HEK293 (cell line): ENCODE measurements around the gene ITIH3.

Experiments used
- CTCF ChIA-PET: fragments of 350-600 bp; formaldehyde crosslinking; extraction: SDS; loops from one replicate; lab custom pipeline; 2021; ENCODE audit warnings: antibody characterized with exemption; lab: Yijun Ruan, JAX
- POLR2A ChIA-PET: fragments of 300-600 bp; formaldehyde crosslinking; extraction: SDS; loops from one replicate; lab custom pipeline; 2020; ENCODE audit warnings: antibody characterized with exemption, inconsistent platforms; lab: Yijun Ruan, JAX
- H3K27ac ChIP-seq: fragments of 200-500 bp; sonication (Bioruptor generic); 2 replicates; pipeline ENCODE4 v1.5.1; 2014; ENCODE audit warnings: low read depth, low read length, control low read depth, inconsistent platforms; ENCODE audit errors: extremely low read depth
- H3K36me3 ChIP-seq, 2 experiments: fragments of 200-500 bp in 1 of 2; sonication (Bioruptor generic) in 1 of 2; 1 replicate in 1 of 2; 2 replicates in 1 of 2; pipeline ENCODE4 v1.5.1; 2014 to 2017; ENCODE audit warnings: inconsistent platforms in 2 of 2, low read length in 2 of 2; ENCODE audit not compliant: control insufficient read depth in 2 of 2, insufficient read depth in 1 of 2
- H3K4me1 ChIP-seq: fragments of 200-500 bp; sonication (Bioruptor generic); 2 replicates; pipeline ENCODE4 v1.5.1; 2014; ENCODE audit warnings: mild to moderate bottlenecking, low read length, inconsistent platforms; ENCODE audit not compliant: control insufficient read depth, insufficient read depth
- H3K4me3 ChIP-seq: 2 replicates; pipeline ENCODE4 v1.5.1; 2011; ENCODE audit warnings: low read depth, mild to moderate bottlenecking, control low read depth, low read length, moderate library complexity
- H3K9me3 ChIP-seq: fragments of 200-500 bp; sonication (Bioruptor generic); 2 replicates; pipeline ENCODE4 v1.5.1; 2014; ENCODE audit warnings: low read depth, low read length, inconsistent platforms; ENCODE audit not compliant: control insufficient read depth, insufficient read depth
- GLI4 ChIP-seq: fragments of 450-650 bp; formaldehyde crosslinking; IDR thresholded peaks from 2 replicates; pipeline ENCODE4 v1.5.1; 2016; ENCODE audit warnings: missing biosample characterization, missing genetic modification characterization
- KLF16 ChIP-seq: fragments of 450-650 bp; formaldehyde crosslinking; IDR thresholded peaks from 2 replicates; pipeline ENCODE4 v1.5.1; 2017; ENCODE audit warnings: missing biosample characterization, missing genetic modification characterization
- MYNN ChIP-seq: fragments of 450-650 bp; formaldehyde crosslinking; IDR thresholded peaks from 2 replicates; pipeline ENCODE4 v1.5.1; 2016; ENCODE audit warnings: missing biosample characterization, missing genetic modification characterization, borderline replicate concordance
- MZF1 ChIP-seq: fragments of 450-650 bp; formaldehyde crosslinking; IDR thresholded peaks from 2 replicates; pipeline ENCODE4 v1.5.1; 2017; ENCODE audit warnings: missing biosample characterization, missing genetic modification characterization, borderline replicate concordance
- PRDM6 ChIP-seq: fragments of 450-650 bp; formaldehyde crosslinking; IDR thresholded peaks from 2 replicates; pipeline ENCODE4 v1.5.1; 2017; ENCODE audit warnings: missing biosample characterization, missing genetic modification characterization
- TCF7L2 ChIP-seq: IDR thresholded peaks from 2 replicates; pipeline ENCODE4 v1.6.1; 2011; ENCODE audit warnings: low read depth, mild to moderate bottlenecking, inconsistent platforms, low read length, moderate library complexity, borderline replicate concordance
- YY2 ChIP-seq: fragments of 450-650 bp; formaldehyde crosslinking; IDR thresholded peaks from 2 replicates; pipeline ENCODE4 v1.5.1; 2016; ENCODE audit warnings: missing biosample characterization, missing genetic modification characterization
- ZBTB26 ChIP-seq: fragments of 450-650 bp; formaldehyde crosslinking; optimal IDR thresholded peaks from 2 replicates; pipeline ENCODE3; 2016; ENCODE audit warnings: missing biosample characterization, mild to moderate bottlenecking, missing genetic modification characterization
- ZBTB49 ChIP-seq: fragments of 450-650 bp; formaldehyde crosslinking; IDR thresholded peaks from 2 replicates; pipeline ENCODE4 v1.5.1; 2016; ENCODE audit warnings: missing biosample characterization, missing genetic modification characterization, low read depth
- ZBTB7A ChIP-seq: fragments of 450-650 bp; formaldehyde crosslinking; IDR thresholded peaks from 2 replicates; pipeline ENCODE4 v1.5.1; 2016; ENCODE audit warnings: low read depth, missing biosample characterization, missing genetic modification characterization
- ZNF174 ChIP-seq: fragments of 450-650 bp; formaldehyde crosslinking; IDR thresholded peaks from 2 replicates; pipeline ENCODE4 v1.5.0; 2017; ENCODE audit warnings: missing biosample characterization, mild to moderate bottlenecking, missing genetic modification characterization
- ZNF175 ChIP-seq: fragments of 450-650 bp; formaldehyde crosslinking; IDR thresholded peaks from 2 replicates; pipeline ENCODE4 v1.5.1; 2016; ENCODE audit warnings: missing biosample characterization, missing genetic modification characterization
- ZNF24 ChIP-seq: fragments of 450-650 bp; formaldehyde crosslinking; IDR thresholded peaks from 2 replicates; pipeline ENCODE4 v1.5.1; 2016; ENCODE audit warnings: missing biosample characterization, missing genetic modification characterization
- ZNF311 ChIP-seq: fragments of 450-650 bp; formaldehyde crosslinking; IDR thresholded peaks from 2 replicates; pipeline ENCODE4 v1.5.1; 2017; ENCODE audit warnings: missing biosample characterization, missing genetic modification characterization, borderline replicate concordance
- ZNF366 ChIP-seq: fragments of 450-650 bp; formaldehyde crosslinking; conservative IDR thresholded peaks from 2 replicates; pipeline ENCODE4 v1.5.1; 2016; ENCODE audit warnings: missing biosample characterization, missing genetic modification characterization
- ZNF560 ChIP-seq: fragments of 450-650 bp; formaldehyde crosslinking; IDR thresholded peaks from 2 replicates; pipeline ENCODE4 v1.5.1; 2017; ENCODE audit warnings: missing biosample characterization, missing genetic modification characterization, borderline replicate concordance
- ZNF645 ChIP-seq: fragments of 450-650 bp; formaldehyde crosslinking; IDR thresholded peaks from 2 replicates; pipeline ENCODE4; 2016; ENCODE audit warnings: missing biosample characterization, missing genetic modification characterization
- ZNF777 ChIP-seq: fragments of 450-650 bp; formaldehyde crosslinking; IDR thresholded peaks from 2 replicates; pipeline ENCODE4 v1.5.1; 2017; ENCODE audit warnings: missing biosample characterization, missing genetic modification characterization, borderline replicate concordance
- ZNF792 ChIP-seq: fragments of 450-650 bp; formaldehyde crosslinking; IDR thresholded peaks from 2 replicates; pipeline ENCODE4 v1.5.1; 2016; ENCODE audit warnings: missing biosample characterization, missing genetic modification characterization

The ITIH3 gene

GRCh38 chr3:52794612-52795099 is at the start of gene ITIH3:
Gene ITIH3 (plus strand): TSS chr3:52794796. CDS start chr3:52794804, 8 bp downstream.
- Histone ChIP-seq H3K27ac (no peak within 1 kb of the TSS), H3K4me1 (no peaks in the 10 kb centered on the region)
- TF ChIP-seq ZNF174: no peak
- TF ChIP-seq ZNF24 (tag by site-specific recombination): no peak
- TF ChIP-seq MZF1 (tag by site-specific recombination): no peak
- no peak for TF ChIP-seq ZBTB26
- no peak for TF ChIP-seq ZNF792 (tag by site-specific recombination)
- no peak for TF ChIP-seq ZNF560 (tag by site-specific recombination)
- no peak for TF ChIP-seq ZNF311 (tag by site-specific recombination)
- TF ChIP-seq YY2 (tag by site-specific recombination): no peak
- no peak for TF ChIP-seq ZNF175 (tag by site-specific recombination)
- TF ChIP-seq, all 188 proteins: peak for 0
- H3K36me3 ChIP-seq: no peaks in the 10 kb centered on the region
- no peaks in the 10 kb centered on the region for H3K9me3 ChIP-seq
- ChIA-PET POLR2A (no interaction called here), CTCF (no interaction called here)
- H3K4me3 ChIP-seq: no peak within 1 kb of the TSS

- Histone ChIP-seq H3K4me1 (no peaks in the 10 kb centered on the region), H3K27ac (no peak overlapping the region), H3K9me3 (no peaks in the 10 kb centered on the region), H3K4me3 (no peak overlapping the region), H3K36me3 (peaks cover 45 to 85% of the 10 kb centered on the region in 2 experiments)
- CTCF ChIA-PET: no interaction called here
- POLR2A ChIA-PET: no interaction called here
- TF ChIP-seq ZNF174 (no peak), ZBTB7A (no peak), MYNN (tag by site-specific recombination) (no peak), ZBTB49 (no peak), ZNF777 (tag by site-specific recombination) (no peak), ZNF366 (tag by site-specific recombination) (no peak)
- TF ChIP-seq, all 188 proteins: peak for 0
Observed at GRCh38 chr3:52752045-52752660, 42.4 kb upstream of the ITIH3 start.

- peaks cover 37 to 89% of the 10 kb centered on the region in 2 experiments for H3K36me3 ChIP-seq
- H3K9me3 ChIP-seq: no peaks in the 10 kb centered on the region
- CTCF ChIA-PET: interaction anchor here (1.0 kb wide), 1 partner anchor 66 kb away, joined by 3 read pairs; no protein-coding TSS in a partner anchor
- POLR2A ChIA-PET: no interaction called here
- no peak overlapping the region for H3K4me3 ChIP-seq
- no peak overlapping the region for H3K27ac ChIP-seq
- H3K4me1 ChIP-seq: no peaks in the 10 kb centered on the region
- TF ChIP-seq PRDM6 (no peak), ZBTB49 (no peak), TCF7L2 (no peak), KLF16 (tag by site-specific recombination) (no peak), ZNF645 (no peak), GLI4 (tag by site-specific recombination) (no peak)
Observed at GRCh38 chr3:52754373-52754772, 40.2 kb upstream of the ITIH3 start.
